Prostate gland (tissue), 2 donors: ENCODE data around the gene F13B.

ENCODE experiments used
- CTCF ChIP-seq, 4 experiments: fragments of 200-600 bp in 2 of 4; fragments of 450-650 bp in 2 of 4; sonication (generic) in 2 of 4; IDR thresholded peaks; 1 replicate in 3 of 4; 2 replicates in 1 of 4; pipeline ENCODE4 v1.5.1; 2016 to 2019; ENCODE audit warnings: antibody characterized with exemption in 4 of 4, mild to moderate bottlenecking in 2 of 4, moderate library complexity in 2 of 4
- POLR2A ChIP-seq: fragments of 450-650 bp; IDR thresholded peaks from one replicate; pipeline ENCODE4 v1.6.1; 2016; ENCODE audit warnings: antibody characterized with exemption, mild to moderate bottlenecking

GRCh38 chr1:197066719-197067456 is at the start of gene F13B:
- TF ChIP-seq POLR2A (no peak), CTCF (IDR thresholded peaks at IDR 0.05) (no peak)
